HG03571 (cell line): ENCODE measurements around the gene DHRS9.
"Not testable (repeated sequence)": the region's sequence is repeated elsewhere in the genome, so short reads cannot be mapped to it uniquely, and the experiment has no call there.

ENCODE experiments used
- ATAC-seq: cut with Tn5 transposase; IDR thresholded peaks from one replicate; pipeline ENCODE4 v1.9.1; 2021; ENCODE audit not compliant: unreplicated experiment

DHRS9 gene

DNA sequence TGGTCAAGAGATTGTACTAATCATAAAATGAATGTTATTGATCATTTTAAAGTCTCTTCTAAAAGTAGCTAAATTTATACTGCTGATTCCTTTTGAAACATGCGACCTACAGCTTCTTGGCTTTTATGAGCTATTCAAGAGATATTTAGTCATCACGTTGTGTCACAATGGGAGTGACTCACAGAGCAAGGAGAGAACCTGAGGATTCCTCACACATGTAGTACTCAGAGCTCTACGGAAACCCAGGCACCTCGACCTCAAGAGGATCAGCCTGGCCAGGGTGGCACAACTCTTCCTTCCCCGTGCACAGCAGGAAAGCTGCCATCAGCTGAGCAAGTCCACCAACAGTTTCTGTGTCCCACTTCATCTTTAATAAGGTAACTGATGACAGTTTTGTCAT, at the start of gene DHRS9:
Gene DHRS9, plus strand, starts transcription at position 223 of the 400 bp plus-strand sequence. CDS start 12,019 bp downstream, outside the sequence.
- ATAC-seq = no peak

DNA sequence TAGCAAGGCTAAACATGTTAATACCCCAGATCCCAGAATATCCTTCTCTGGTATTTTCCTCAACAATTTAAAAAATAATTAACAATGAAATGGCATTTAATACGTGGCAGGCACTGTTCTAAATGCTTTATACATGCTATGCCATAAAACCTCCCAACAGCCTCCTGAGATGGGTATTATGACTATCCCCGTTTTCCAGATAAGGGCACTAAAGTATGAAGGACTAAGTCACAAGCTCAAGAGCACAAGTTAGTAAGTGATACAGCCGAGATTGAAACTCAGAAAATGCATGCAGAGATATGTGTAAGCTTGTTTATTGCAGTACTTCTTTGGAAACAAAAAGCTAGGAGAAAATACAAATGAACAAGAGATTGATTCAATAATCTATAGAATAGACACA, 46.2 kb upstream of the DHRS9 start:
- no peak for ATAC-seq

- no peak for ATAC-seq
These were observed 43.3 kb upstream of the DHRS9 start for GRCh38 chr2:169026056-169026455.

- ATAC-seq = no peak
These were observed 42.1 kb upstream of the DHRS9 start for GRCh38 chr2:169027234-169027633.

DNA sequence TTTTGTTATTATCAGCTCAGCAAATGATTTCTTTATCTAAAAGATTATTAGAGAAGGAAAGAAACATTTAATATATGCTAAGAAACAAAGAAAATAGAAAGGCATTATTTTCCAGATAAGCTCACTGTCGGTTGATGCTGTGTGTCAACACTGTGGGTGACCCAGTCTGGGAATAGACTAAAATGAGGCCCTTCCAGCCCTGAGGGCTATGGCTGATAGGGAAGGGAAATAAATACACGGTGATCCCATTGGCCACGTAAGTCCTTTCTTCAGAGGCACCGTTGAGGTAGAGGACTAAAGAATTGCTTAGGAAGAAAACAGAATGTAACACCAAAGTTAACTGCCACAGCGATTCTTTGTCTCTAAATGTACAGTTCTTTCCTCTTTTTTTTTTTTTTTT, 40.0 kb upstream of the DHRS9 start:
- ATAC-seq = no peak

- ATAC-seq = no peak
These were observed 38.2 kb upstream of the DHRS9 start, which contains the start of gene ABCB11 for GRCh38 chr2:169031202-169031601. Gene ABCB11 (minus strand): TSS chr2:169031324. CDS start chr2:169018125, 13,199 bp downstream.

- no peak for ATAC-seq
These were observed 35.1 kb upstream of the DHRS9 start for GRCh38 chr2:169034256-169034655.

DNA sequence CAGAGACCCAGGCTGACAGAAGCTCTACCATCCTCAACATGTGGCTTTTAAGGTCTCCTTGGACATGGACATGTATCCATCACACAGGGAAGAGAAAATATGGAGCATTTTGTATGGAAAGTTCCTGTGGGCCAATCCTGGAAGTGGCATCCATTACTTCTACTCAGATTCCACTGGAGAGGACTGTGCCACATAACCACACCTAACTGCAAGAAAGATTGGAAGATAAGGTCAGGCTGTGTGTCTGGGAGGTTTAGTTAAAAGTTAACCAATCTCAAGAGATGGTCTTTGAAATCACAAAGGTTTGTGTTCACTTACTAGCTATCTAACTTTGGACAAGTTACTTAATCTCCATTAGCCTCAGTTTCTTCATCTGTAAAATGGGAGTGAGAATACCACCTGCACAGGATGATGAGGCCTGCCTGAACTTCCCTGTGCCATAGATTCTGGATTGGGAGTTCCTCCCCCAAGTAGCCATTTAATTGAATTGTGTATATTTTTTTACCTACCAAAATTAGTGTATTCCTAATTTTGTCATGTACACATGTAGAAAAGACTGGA, 34.3 kb upstream of the DHRS9 start:
- ATAC-seq = no peak

DNA sequence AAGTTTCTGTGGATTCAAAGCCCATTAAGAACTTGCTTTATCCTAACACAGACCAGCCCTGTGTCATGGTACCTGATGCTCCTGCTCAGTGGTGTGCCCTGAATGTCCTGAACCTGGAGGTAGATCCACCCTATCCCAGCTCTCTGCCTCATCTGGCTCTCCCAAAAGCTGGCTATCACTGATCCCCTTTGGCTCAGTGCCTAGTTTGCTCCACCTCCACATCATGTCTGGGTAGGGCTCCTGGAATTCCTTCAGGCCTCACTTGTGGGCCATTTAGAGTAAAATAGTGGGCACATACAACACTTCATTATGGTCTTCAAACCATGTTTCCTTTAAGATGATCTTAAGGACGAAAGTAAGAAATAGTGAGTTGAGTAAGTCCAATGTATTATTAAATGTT, 33.5 kb upstream of the DHRS9 start:
- ATAC-seq = no peak

DNA sequence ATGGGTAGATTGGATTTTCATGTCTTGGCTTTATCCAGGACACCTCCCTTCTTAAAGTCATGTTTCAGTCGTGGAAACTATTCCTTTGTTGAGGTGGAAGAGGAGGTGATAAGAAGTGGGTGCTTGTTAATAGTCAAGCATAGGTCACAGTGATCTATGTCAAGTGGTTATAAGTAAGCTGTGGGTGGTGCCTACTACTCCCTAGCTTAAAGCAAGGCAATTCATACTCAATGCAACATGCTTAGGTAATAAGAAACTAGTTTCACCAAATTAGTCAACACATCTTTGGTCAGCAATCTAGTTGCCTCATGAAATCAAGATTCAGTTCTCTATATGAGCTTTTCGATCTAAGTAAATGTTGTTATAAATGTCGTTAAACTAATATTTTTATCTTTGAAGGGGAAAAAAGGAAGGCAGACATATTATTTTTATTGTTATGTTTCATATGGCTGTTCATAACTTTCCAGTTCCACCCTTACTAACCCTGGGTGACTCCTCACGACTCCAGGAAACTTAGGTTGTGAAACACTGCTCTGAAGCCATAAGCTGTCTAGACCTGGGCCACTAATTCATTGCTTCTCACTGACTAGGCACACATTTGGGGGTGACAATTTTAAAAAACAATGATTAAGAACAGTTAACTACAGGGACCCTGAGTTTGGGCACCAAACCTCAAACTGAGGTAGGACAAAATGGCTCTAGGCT, 32.5 kb upstream of the DHRS9 start:
- peak; percentile 75 for ATAC-seq

DNA sequence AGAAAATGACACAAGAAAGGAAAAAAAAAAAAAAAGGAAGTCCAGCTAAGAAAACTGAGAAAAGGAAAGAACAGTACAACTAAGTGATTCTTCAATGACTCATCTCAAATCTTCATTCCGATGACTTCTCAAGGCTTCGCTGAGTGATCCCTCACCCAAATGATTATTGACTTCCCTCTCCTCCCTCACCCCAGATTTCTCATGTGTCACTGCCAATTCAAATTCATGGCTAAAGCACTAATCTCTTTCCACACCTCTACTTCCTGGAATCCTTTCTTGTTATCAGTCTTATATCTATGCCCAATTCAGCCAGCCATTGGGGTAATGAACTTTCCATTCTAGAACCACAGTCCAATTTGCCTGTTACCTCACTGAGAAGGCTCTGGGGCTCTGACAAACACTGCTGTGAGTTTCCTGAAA, 31.0 kb upstream of the DHRS9 start:
- peak; percentile 59 for ATAC-seq

- ATAC-seq = no peak
These were observed 29.7 kb upstream of the DHRS9 start for GRCh38 chr2:169039702-169040101.

- no peak for ATAC-seq
These were observed 27.8 kb upstream of the DHRS9 start for GRCh38 chr2:169041594-169041993.

GRCh38 chr2:169042856-169043255, 26.5 kb upstream of the DHRS9 start:
- ATAC-seq = no peak

GRCh38 chr2:169046440-169047151, 22.8 kb upstream of the DHRS9 start:
- ATAC-seq = no peak

DNA sequence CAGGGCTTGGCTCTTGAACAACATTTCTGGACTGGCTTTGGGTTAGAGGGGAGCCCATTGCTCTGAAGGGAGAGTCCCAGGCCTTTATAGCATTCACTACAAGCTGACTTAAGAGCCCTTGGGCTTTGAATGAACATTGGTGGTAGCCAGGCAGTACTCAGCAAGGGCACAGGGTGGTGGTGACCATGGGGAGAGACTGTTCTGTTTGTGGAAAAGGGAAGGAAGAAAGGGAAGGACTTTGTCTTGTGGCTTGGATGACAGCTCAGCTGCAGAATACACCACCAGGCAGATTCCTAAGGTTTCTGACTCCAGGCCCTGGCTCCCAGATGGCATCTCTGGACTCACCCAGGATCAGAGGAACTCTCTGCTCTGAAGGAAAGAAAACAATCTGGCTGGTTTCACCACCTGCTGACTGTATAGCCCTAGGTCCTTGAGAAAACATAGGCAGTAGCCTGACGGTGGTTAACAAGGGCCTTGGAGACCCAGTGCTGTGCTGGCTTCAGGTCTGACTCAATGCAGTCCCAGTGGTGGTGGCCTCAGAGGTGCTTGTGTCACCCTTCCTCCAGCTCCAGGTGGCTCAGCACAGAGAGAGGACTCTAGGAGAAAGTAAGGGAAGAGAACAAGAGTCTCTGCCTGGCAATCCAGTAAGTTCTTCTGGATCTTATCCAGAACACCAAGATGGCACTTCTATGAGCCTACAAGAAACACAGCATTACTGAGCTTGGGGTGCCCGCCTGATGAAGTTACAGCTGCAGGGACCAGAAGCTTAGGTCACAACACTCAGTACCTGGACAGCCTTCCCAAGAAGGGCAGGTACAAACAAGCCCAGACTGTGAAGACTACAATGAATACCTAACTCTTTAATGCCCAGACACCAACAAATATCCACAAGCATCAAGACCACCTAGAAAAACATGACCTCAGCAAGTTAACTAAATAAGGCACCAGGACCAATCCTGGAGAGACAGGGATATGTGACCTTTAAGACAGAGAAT, 21.8 kb upstream of the DHRS9 start:
- ATAC-seq = no peak

- no peak for ATAC-seq
These were observed 20.2 kb upstream of the DHRS9 start for GRCh38 chr2:169049142-169049541.

GRCh38 chr2:169050476-169051240, 18.7 kb upstream of the DHRS9 start:
- ATAC-seq = no peak

- not testable (repeated sequence) for ATAC-seq
These were observed 14.8 kb upstream of the DHRS9 start for GRCh38 chr2:169054575-169054974.

DNA sequence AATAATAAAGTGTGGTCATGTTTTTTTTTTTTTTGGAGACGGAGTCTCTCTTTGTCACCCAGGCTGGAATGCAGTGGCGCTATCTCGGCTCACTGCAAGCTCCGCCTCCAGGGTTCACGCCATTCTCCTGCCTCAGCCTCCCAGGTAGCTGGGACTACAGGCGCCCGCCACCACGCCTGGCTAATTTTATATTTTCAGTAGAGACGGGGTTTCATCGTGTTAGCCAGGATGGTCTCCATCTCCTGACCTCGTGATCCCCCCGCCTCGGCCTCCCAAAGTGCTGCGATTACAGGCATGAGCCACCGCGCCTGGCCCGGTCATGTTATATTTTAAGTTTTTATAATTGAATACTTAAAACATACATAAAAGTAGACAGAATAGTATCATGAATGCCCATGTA, 5.2 kb upstream of the DHRS9 start:
- not testable (repeated sequence) for ATAC-seq
